H1 (cell line): Measurements from ENCODE around the gene RAB8B. TPM values are rescaled to one million over a fixed set of nuclear protein-coding genes. Genes with fewer than 3 reads are reported as not detected.

Source experiments
- CTCF ChIA-PET: fragments of 300-600 bp; sonication (Branson Sonifier 250); formaldehyde crosslinking; loops from one replicate; lab custom pipeline; 2021; ENCODE audit not compliant: partially characterized antibody; lab: Charles Lee
- POLR2A ChIA-PET: fragments of 300-600 bp; sonication (Branson Sonifier 250); formaldehyde crosslinking; loops from one replicate; lab custom pipeline; 2021; ENCODE audit warnings: inconsistent platforms; ENCODE audit not compliant: partially characterized antibody; lab: Charles Lee
- DNase-seq, 2 experiments: peaks; one replicate each; pipeline versions ENCODE4 v3.0.0 to v3.0.0-alpha.2; 2010 to 2022; ENCODE audit warnings: low spot score in 2 of 2, low read depth in 1 of 2, mixed read lengths in 1 of 2
- FAIRE-seq: peaks from 2 replicates; lab custom pipeline; 2011; peaks lifted over from hg19 to GRCh38; lab: Jason Lieb, UNC
- H2AFZ ChIP-seq: 2 replicates; pipeline ENCODE4 v1.8.1; 2012; ENCODE audit warnings: low read length, inconsistent platforms
- H2AK5ac ChIP-seq: 2 replicates; pipeline ENCODE4 v1.6.1; 2013; ENCODE audit warnings: low read depth, low read length
- H2BK120ac ChIP-seq: replicated peaks from 2 replicates; pipeline ENCODE3; 2013; ENCODE audit warnings: low read depth, low read length, inconsistent platforms
- H2BK12ac ChIP-seq: 2 replicates; pipeline ENCODE4 v1.6.1; 2013; ENCODE audit warnings: low read depth, low read length
- H2BK15ac ChIP-seq: 2 replicates; pipeline ENCODE4 v1.6.1; 2013; ENCODE audit warnings: low read length
- H2BK20ac ChIP-seq: 2 replicates; pipeline ENCODE4 v1.6.1; 2013; ENCODE audit warnings: low read length
- H2BK5ac ChIP-seq: 2 replicates; pipeline ENCODE4 v1.6.1; 2013; ENCODE audit warnings: low read depth, low read length
- H3K14ac ChIP-seq: 2 replicates; pipeline ENCODE4 v1.6.1; 2013; ENCODE audit warnings: inconsistent platforms; ENCODE audit not compliant: insufficient read length
- H3K18ac ChIP-seq: 2 replicates; pipeline ENCODE4 v1.6.1; 2013; ENCODE audit warnings: low read length; ENCODE audit errors: extremely low read depth
- H3K23ac ChIP-seq: 2 replicates; pipeline ENCODE4 v1.6.1; 2013; ENCODE audit warnings: inconsistent platforms; ENCODE audit not compliant: insufficient read length
- H3K23me2 ChIP-seq: 2 replicates; pipeline ENCODE4 v1.6.1; 2013; ENCODE audit warnings: low read depth, low read length
- H3K27ac ChIP-seq: 2 replicates; pipeline ENCODE4 v1.6.1; 2011; ENCODE audit warnings: low read depth, low read length, inconsistent platforms
- H3K27me3 ChIP-seq, 4 experiments: replicated peaks in 1 of 4; 1 replicate in 1 of 4; 2 replicates in 3 of 4; pipeline versions ENCODE4 v1.6.1 to v1.8.1; 2011 to 2013; ENCODE audit warnings: low read length in 3 of 4, mild to moderate bottlenecking in 3 of 4, inconsistent platforms in 2 of 4, mixed read lengths in 2 of 4, moderate library complexity in 1 of 4; ENCODE audit not compliant: control insufficient read depth in 3 of 4, insufficient read depth in 3 of 4; ENCODE audit errors: extremely low read depth in 1 of 4
- H3K36me3 ChIP-seq, 4 experiments: 2 replicates each; pipeline versions ENCODE4 v1.6.1 to v1.8.1; 2011 to 2013; ENCODE audit warnings: mild to moderate bottlenecking in 4 of 4, low read length in 3 of 4, moderate library complexity in 2 of 4, control low read depth in 1 of 4, inconsistent platforms in 1 of 4; ENCODE audit not compliant: insufficient read depth in 4 of 4, control insufficient read depth in 2 of 4
- H3K4ac ChIP-seq: replicated peaks from 2 replicates; pipeline ENCODE3; 2013; ENCODE audit warnings: low read length, low read depth, mixed read lengths, inconsistent platforms; ENCODE audit not compliant: insufficient read length
- H3K4me1 ChIP-seq, 4 experiments: replicated peaks in 1 of 4; 1 replicate in 1 of 4; 2 replicates in 3 of 4; pipeline versions ENCODE4 v1.6.1 to v1.8.1; 2011 to 2013; ENCODE audit warnings: low read length in 3 of 4, inconsistent platforms in 2 of 4, mixed read lengths in 1 of 4; ENCODE audit not compliant: insufficient read depth in 4 of 4, control insufficient read depth in 3 of 4
- H3K4me2 ChIP-seq, 2 experiments: 2 replicates each; pipeline versions ENCODE4 v1.6.1 to v1.8.1; 2011 to 2013; ENCODE audit warnings: low read depth in 2 of 2, low read length in 2 of 2, control low read depth in 1 of 2, inconsistent platforms in 1 of 2, mild to moderate bottlenecking in 1 of 2; ENCODE audit not compliant: insufficient read depth in 1 of 2
- H3K4me3 ChIP-seq, 4 experiments: fragments of 200-600, 300-600 bp in 1 of 4; sonication (generic), shearing (Covaris generic), sonication (Bioruptor Twin) in 1 of 4; 2 replicates each; pipeline versions ENCODE4 v1.5.1 to v1.8.1; 2011 to 2016; ENCODE audit warnings: low read length in 4 of 4, low read depth in 3 of 4, control low read depth in 2 of 4, inconsistent platforms in 2 of 4, mild to moderate bottlenecking in 2 of 4, mixed read lengths in 1 of 4, moderate library complexity in 1 of 4; ENCODE audit not compliant: insufficient read depth in 2 of 4; ENCODE audit errors: extremely low read depth in 1 of 4
- H3K56ac ChIP-seq: replicated peaks from 2 replicates; pipeline ENCODE3; 2013; ENCODE audit warnings: low read depth, mild to moderate bottlenecking, mixed read lengths, low read length, inconsistent platforms; ENCODE audit not compliant: insufficient read length
- H3K79me1 ChIP-seq: 2 replicates; pipeline ENCODE4 v1.6.1; 2013; ENCODE audit warnings: low read depth, low read length, control low read depth
- H3K79me2 ChIP-seq, 2 experiments: 2 replicates each; pipeline versions ENCODE4 v1.6.1 to v1.8.1; 2012 to 2013; ENCODE audit warnings: low read length in 2 of 2, mild to moderate bottlenecking in 2 of 2, inconsistent platforms in 1 of 2; ENCODE audit not compliant: insufficient read depth in 2 of 2, control insufficient read depth in 1 of 2
- H3K9ac ChIP-seq, 4 experiments: replicated peaks in 1 of 4; 1 replicate in 1 of 4; 2 replicates in 3 of 4; pipeline versions ENCODE4 v1.6.1 to v1.8.1; 2011 to 2013; ENCODE audit warnings: low read depth in 3 of 4, low read length in 3 of 4, control low read depth in 2 of 4, mild to moderate bottlenecking in 2 of 4, moderate library complexity in 2 of 4, inconsistent platforms in 1 of 4; ENCODE audit errors: extremely low read depth in 1 of 4
- H3K9me3 ChIP-seq, 2 experiments: 2 replicates each; pipeline versions ENCODE4 v1.6.1 to v1.8.1; 2012 to 2013; ENCODE audit warnings: mild to moderate bottlenecking in 2 of 2, moderate library complexity in 2 of 2, control low read depth in 1 of 2, inconsistent platforms in 1 of 2, low read depth in 1 of 2, low read length in 1 of 2, mixed read lengths in 1 of 2; ENCODE audit not compliant: insufficient read depth in 2 of 2
- H4K20me1 ChIP-seq, 2 experiments: replicated peaks in 1 of 2; 2 replicates each; pipeline versions ENCODE3 to v1.8.1; 2011 to 2013; ENCODE audit warnings: inconsistent platforms in 2 of 2, low read length in 2 of 2, mild to moderate bottlenecking in 1 of 2; ENCODE audit not compliant: insufficient read depth in 2 of 2, control insufficient read depth in 1 of 2
- H4K5ac ChIP-seq: 2 replicates; pipeline ENCODE4 v1.6.1; 2013; ENCODE audit warnings: low read length, low read depth, mixed read lengths, inconsistent platforms; ENCODE audit not compliant: insufficient read length
- H4K8ac ChIP-seq: 2 replicates; pipeline ENCODE4 v1.8.0; 2013; ENCODE audit warnings: mild to moderate bottlenecking, moderate library complexity, low read length, inconsistent platforms; ENCODE audit not compliant: insufficient read depth; ENCODE audit errors: extremely low read depth
- H4K91ac ChIP-seq: replicated peaks from 2 replicates; pipeline ENCODE3; 2013; ENCODE audit warnings: low read length, mixed read lengths, inconsistent platforms; ENCODE audit not compliant: insufficient read length
- BRCA1 ChIP-seq: IDR thresholded peaks from 2 replicates; pipeline ENCODE4 v1.6.1; 2012; ENCODE audit warnings: low read depth, low read length, improper control_type of control experiment
- CBX5 ChIP-seq: fragments of 300-800, 300-1000 bp; sonication (generic); IDR thresholded peaks from 2 replicates; pipeline ENCODE4 v1.7.1; 2016; ENCODE audit warnings: antibody characterized with exemption, low read length, low read depth
- CTBP2 ChIP-seq: IDR thresholded peaks from 2 replicates; pipeline ENCODE4 v1.7.0; 2011; ENCODE audit warnings: borderline replicate concordance, mild to moderate bottlenecking, moderate library complexity, mixed read lengths, low read length; ENCODE audit not compliant: insufficient read depth, insufficient read length
- EP300 ChIP-seq, 2 experiments: IDR thresholded peaks; 1 replicate in 1 of 2; 2 replicates in 1 of 2; pipeline ENCODE4 v1.6.1; 2011 to 2012; ENCODE audit warnings: low read depth in 2 of 2, low read length in 2 of 2, mild to moderate bottlenecking in 2 of 2, borderline replicate concordance in 1 of 2, inconsistent platforms in 1 of 2, moderate library complexity in 1 of 2
- HDAC6 ChIP-seq: IDR thresholded peaks from one replicate; pipeline ENCODE4 v1.7.1; 2012; ENCODE audit warnings: low read depth, mild to moderate bottlenecking, inconsistent platforms, low read length, moderate library complexity
- NRF1 ChIP-seq: IDR thresholded peaks from 2 replicates; pipeline ENCODE4 v1.6.1; 2011; ENCODE audit warnings: mild to moderate bottlenecking, low read depth, low read length, improper control_type of control experiment
- POLR2A ChIP-seq, 2 experiments: IDR thresholded peaks; 1 replicate in 1 of 2; 2 replicates in 1 of 2; pipeline ENCODE4 v1.6.1; 2011; ENCODE audit warnings: low read depth in 2 of 2, low read length in 2 of 2, mild to moderate bottlenecking in 2 of 2; ENCODE audit errors: control extremely low read depth in 1 of 2
- RBBP5 ChIP-seq: IDR thresholded peaks from 2 replicates; pipeline ENCODE4 v1.7.1; 2012; ENCODE audit warnings: low read depth, mild to moderate bottlenecking, inconsistent platforms, low read length, moderate library complexity, borderline replicate concordance
- TAF1 ChIP-seq: IDR thresholded peaks from 2 replicates; pipeline ENCODE4 v1.6.1; 2011; ENCODE audit warnings: mild to moderate bottlenecking, low read depth, low read length
- TAF7 ChIP-seq: optimal IDR thresholded peaks from 2 replicates; pipeline ENCODE3; 2011; ENCODE audit warnings: low read depth, mild to moderate bottlenecking, inconsistent platforms, low read length, moderate library complexity, borderline replicate concordance
- TCF12 ChIP-seq: IDR thresholded peaks from 2 replicates; pipeline ENCODE4 v1.6.1; 2011; ENCODE audit warnings: low read depth, mild to moderate bottlenecking, low read length
- WGBS, 2 experiments: shearing (Covaris generic) in 1 of 2; methylation state at CpG; one replicate each; pipeline versions ENCODE4 v1.1.6 to v1.1.7; 2013 to 2015; ENCODE audit warnings: low lambda C conversion rate in 2 of 2, mixed read lengths in 2 of 2, inconsistent platforms in 1 of 2, low coverage in 1 of 2, missing lambda C conversion rate in 1 of 2; ENCODE audit not compliant: insufficient replicate concordance in 2 of 2, insufficient coverage in 1 of 2, insufficient read length in 1 of 2; ENCODE audit errors: extremely low coverage in 1 of 2, missing lambda C conversion rate in 1 of 2; 5-methylcytosine and 5-hydroxymethylcytosine counted together
- polyA plus RNA-seq, 7 experiments: library from polyadenylated mRNA; depleted of rRNA in 3 of 7; stranded (reverse) in 5 of 7; unstranded in 2 of 7; fragments of >200 nt in 5 of 7; fragments of 200-250 nt in 2 of 7; gene quantifications; 1 replicate in 5 of 7; 2 replicates in 1 of 7; 4 replicates in 1 of 7; pipeline versions ENCODE4 v1.2.1 to v1.2.3, GENCODE V29; 2011 to 2013; ENCODE audit warnings: missing spikeins in 2 of 7, mixed read lengths in 2 of 7
- total RNA-seq: library from RNA; stranded (reverse); fragmentation: NEBNext Ultra II Directional; extraction: Animal tissue kit (Norgen Biotek cat#: 25700); gene quantifications from 2 replicates; pipeline ENCODE4 v1.2.1, GENCODE V29; 2021
- TF ChIP-seq, protein P1 (sequence below): IDR thresholded peaks from 2 replicates; pipeline ENCODE4 v1.6.1; 2012; ENCODE audit warnings: inconsistent platforms

The RAB8B gene
- total and polyA plus RNA-seq, 2 of the 8 experiments (the other 6 are each of a cell fraction or from before 2014, with no cell fraction given): 9.5 to 47.8 TPM

DNA sequence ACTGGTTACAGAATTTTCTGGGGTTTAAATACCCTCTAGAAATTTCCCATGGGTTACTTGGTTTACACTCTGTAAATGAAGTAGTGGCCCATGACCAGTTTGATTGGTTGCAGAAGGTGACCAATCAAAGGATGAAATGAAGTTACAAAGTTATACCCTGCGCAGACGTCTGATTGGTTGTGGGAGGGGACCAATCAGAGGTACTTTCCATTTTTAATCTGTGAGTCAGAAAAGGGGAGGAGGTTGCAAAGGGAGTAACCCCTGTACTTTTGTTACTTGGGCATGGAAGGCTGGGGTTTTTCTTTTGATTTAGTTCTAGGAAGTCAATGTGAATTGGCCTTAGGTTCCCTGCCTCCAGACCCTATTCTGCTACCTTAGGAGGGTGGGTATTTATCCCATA is 69.3 kb downstream of the RAB8B start:
- peaks cover 0 to 10% (median 4%) of the 10 kb centered on the region in 4 experiments; a peak in 4 of 7 replicates for H3K4me1 ChIP-seq
- H3K23me2 ChIP-seq: no peaks in the 10 kb centered on the region
- H3K79me2 ChIP-seq: no peaks in the 10 kb centered on the region
- TF ChIP-seq POLR2A (IDR thresholded peaks at IDR 0.05; ENCODE audit: control extremely low read depth in 1 of 2, low read depth in 2 of 2, low read length in 2 of 2) (no peak), HDAC6 (no peak), RBBP5 (no peak), TAF1 (no peak), CTBP2 (no peak), NRF1 (no peak), CBX5 (no peak), BRCA1 (no peak), TCF12 (no peak), TAF7 (no peak), EP300 (IDR thresholded peaks at IDR 0.05; ENCODE audit: borderline replicate concordance in 1 of 2, low read depth in 2 of 2, low read length in 2 of 2) (no peak)
- TF ChIP-seq, protein P1, sequence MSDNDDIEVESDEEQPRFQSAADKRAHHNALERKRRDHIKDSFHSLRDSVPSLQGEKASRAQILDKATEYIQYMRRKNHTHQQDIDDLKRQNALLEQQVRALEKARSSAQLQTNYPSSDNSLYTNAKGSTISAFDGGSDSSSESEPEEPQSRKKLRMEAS: no peak
- no peak overlapping the region for H3K27ac ChIP-seq
- ChIA-PET POLR2A (interaction anchor here (1.4 kb wide), 1 partner anchor 10 kb away, joined by 3 read pairs; no protein-coding TSS in a partner anchor), CTCF (no interaction called here)
- H3K23ac ChIP-seq: no peak overlapping the region
- no peaks in the 10 kb centered on the region for H4K20me1 ChIP-seq
- no peak overlapping the region for H3K18ac ChIP-seq
- no peak overlapping the region for H2BK20ac ChIP-seq
- H3K9me3 ChIP-seq: no peaks in the 10 kb centered on the region
- no peak overlapping the region for H2BK5ac ChIP-seq
- no peak overlapping the region for H3K4ac ChIP-seq
- no peak overlapping the region for H3K56ac ChIP-seq
- no peak for DNase-seq
- H3K27me3 ChIP-seq: no peaks in the 10 kb centered on the region
- no peak overlapping the region for H2BK15ac ChIP-seq
- FAIRE-seq: no peak
- H4K8ac ChIP-seq: no peak overlapping the region
- H4K5ac ChIP-seq: no peak overlapping the region
- H3K79me1 ChIP-seq: no peaks in the 10 kb centered on the region
- WGBS, 2 experiments: 95% methylated on average over 2 of the region's 2 CpGs; no CpG with 5 or more reads in 1 of the 2 experiments
- H2AK5ac ChIP-seq: no peak overlapping the region
- no peak overlapping the region for H3K4me3 ChIP-seq
- no peak overlapping the region for H2BK120ac ChIP-seq
- no peak overlapping the region for H2BK12ac ChIP-seq
- no peak overlapping the region for H4K91ac ChIP-seq
- H3K4me2 ChIP-seq: no peak overlapping the region
- H3K14ac ChIP-seq: no peak overlapping the region
- no peak overlapping the region for H3K9ac ChIP-seq
- H2AFZ ChIP-seq: no peak overlapping the region
- H3K36me3 ChIP-seq: peaks cover 2 to 17% (median 7%) of the 10 kb centered on the region in 4 experiments; a peak in 5 of 8 replicates
